Measurements from ENCODE around the gene SLC22A31.
A peak's percentile ranks its signal among the peaks of the same experiment; 100 is the strongest.

SLC22A31 gene

GRCh38 chr16:89147085-89147817 lies 53.1 kb downstream of the SLC22A31 start:
- TF ChIP-seq TAF1 (IDR thresholded peaks at IDR 0.05; ENCODE audit: borderline replicate concordance, low read depth, low read length) = no peak
- peak; percentile 69 for FAIRE-seq
- no peak for DNase-seq (ENCODE audit: insufficient read length)

- no peak for FAIRE-seq
- TF ChIP-seq POLR2A (IDR thresholded peaks at IDR 0.05; ENCODE audit: low read depth, low read length) = no peak
- no peak for TF ChIP-seq POLR2AphosphoS5 (IDR thresholded peaks at IDR 0.05; ENCODE audit: low read depth, low read length)
- TF ChIP-seq TAF1 (IDR thresholded peaks at IDR 0.05; ENCODE audit: borderline replicate concordance, low read depth, low read length) = no peak
- no peak for DNase-seq (ENCODE audit: insufficient read length)
Measured at GRCh38 chr16:89146211-89147005, 53.9 kb downstream of the SLC22A31 start.

All from GM12892 (cell line).